Smooth muscle cell of bladder (primary cell): ENCODE measurements around the gene ASB9. TPM values are rescaled to one million over a fixed set of nuclear protein-coding genes. Genes with fewer than 3 reads are reported as not detected.

ENCODE experiments used
- total RNA-seq: library from RNA; depleted of rRNA; stranded (reverse); fragments of >200 nt; gene quantifications from 2 replicates; pipeline ENCODE4 v1.2.3, GENCODE V29; 2014

Gene ASB9, protein sequence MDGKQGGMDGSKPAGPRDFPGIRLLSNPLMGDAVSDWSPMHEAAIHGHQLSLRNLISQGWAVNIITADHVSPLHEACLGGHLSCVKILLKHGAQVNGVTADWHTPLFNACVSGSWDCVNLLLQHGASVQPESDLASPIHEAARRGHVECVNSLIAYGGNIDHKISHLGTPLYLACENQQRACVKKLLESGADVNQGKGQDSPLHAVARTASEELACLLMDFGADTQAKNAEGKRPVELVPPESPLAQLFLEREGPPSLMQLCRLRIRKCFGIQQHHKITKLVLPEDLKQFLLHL
- 0.55 and 0.57 TPM in 2 replicates for total RNA-seq

DNA sequence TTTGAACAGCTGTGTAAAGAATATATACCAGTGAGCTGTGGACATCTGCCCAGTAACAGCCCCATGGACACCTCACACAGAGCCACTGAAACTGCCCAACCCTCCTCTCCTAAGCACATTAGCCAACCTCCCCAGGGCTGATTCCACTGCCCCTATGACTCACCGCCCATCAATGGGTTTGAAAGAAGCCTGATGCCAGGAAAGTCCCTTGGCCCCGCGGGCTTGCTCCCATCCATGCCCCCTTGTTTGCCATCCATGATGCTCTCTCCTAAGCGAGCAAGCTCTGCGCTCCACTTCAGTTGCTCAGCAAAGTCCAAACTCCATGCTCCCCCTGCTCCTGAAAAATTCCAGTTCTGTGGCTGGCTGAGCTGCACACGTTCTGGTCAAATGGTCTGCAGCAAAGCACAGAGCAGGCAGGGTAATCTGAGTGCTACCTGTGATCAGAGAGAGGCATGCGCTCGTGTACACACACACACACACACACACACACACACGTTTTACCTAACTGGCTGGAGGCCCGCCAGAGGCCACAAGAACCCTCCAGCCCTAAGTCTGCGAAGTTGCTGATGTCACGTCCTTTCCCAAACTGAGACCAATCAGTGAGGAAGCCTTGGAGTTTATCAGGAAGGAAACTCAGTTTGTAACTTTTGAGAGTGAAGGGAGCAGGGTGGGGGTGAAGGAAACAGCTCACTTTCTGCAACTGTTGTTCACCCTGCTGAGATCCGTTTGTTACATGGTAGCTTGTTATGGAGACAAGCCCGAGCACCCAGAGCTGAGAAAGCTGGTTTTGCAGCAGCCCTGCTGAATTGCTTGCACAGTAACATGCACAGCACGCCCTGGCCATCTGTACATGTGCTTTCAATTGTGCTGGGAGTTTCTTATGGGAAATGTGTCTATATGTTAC, at the start of gene ASB9:
ASB9 (minus strand) TSS at position 466 of the 904 bp plus-strand sequence; CDS start at position 257, 209 bp downstream.

DNA sequence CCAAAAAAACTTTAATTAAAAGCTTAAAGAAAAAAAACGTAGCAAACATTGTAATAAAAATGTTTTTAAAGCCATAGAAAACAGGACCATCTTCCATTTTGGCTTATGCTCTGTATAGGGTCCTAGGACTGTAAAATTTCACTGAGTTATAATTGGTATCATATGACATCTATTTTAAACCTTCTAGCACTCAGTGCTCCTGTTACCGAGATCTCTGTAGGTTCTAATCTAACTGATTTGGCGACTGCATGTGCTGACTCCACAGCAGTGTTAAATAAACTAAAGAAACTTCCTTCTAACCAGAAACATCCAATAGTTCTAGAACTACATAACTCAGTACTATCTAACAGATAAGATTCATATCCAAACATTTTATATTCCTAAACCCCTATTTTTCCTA, 45.6 kb upstream of the ASB9 start, which contains the start of gene ASB11:
ASB11 (minus strand) TSS at position 132 of the 400 bp plus-strand sequence; CDS start at position 97, 35 bp downstream.

Other genes with a start within 250 kb of the ASB9 start
- gene ASB11, start 45.6 kb upstream of the ASB9 start, total RNA-seq = not detected in 2 replicates
- gene PIGA, start 65.4 kb upstream of the ASB9 start, total RNA-seq = 5.0 and 8.5 TPM in 2 replicates
- 0.14 and 0.46 TPM in 2 replicates for gene VEGFD, start 114.3 kb upstream of the ASB9 start, total RNA-seq
- 26.7 and 32.0 TPM in 2 replicates for gene PIR, start 223.2 kb upstream of the ASB9 start, total RNA-seq
- under 0.01 and 0.14 TPM in 2 replicates for gene BMX, start 230.7 kb upstream of the ASB9 start, total RNA-seq